ENCODE measurements around the gene ORAI2. TPM values are rescaled to one million over a fixed set of nuclear protein-coding genes. Genes with fewer than 3 reads are reported as not detected.

ORAI2 gene
- total RNA-seq, 1 experiment from 2014 or later, result 11.4 TPM

- no peaks in the 10 kb centered on the region for H3K4me1 Mint-ChIP-seq (ENCODE audit: low read depth, unreplicated experiment)
- TF ChIP-seq, protein P1, sequence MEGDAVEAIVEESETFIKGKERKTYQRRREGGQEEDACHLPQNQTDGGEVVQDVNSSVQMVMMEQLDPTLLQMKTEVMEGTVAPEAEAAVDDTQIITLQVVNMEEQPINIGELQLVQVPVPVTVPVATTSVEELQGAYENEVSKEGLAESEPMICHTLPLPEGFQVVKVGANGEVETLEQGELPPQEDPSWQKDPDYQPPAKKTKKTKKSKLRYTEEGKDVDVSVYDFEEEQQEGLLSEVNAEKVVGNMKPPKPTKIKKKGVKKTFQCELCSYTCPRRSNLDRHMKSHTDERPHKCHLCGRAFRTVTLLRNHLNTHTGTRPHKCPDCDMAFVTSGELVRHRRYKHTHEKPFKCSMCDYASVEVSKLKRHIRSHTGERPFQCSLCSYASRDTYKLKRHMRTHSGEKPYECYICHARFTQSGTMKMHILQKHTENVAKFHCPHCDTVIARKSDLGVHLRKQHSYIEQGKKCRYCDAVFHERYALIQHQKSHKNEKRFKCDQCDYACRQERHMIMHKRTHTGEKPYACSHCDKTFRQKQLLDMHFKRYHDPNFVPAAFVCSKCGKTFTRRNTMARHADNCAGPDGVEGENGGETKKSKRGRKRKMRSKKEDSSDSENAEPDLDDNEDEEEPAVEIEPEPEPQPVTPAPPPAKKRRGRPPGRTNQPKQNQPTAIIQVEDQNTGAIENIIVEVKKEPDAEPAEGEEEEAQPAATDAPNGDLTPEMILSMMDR (IDR thresholded peaks at IDR 0.05; ENCODE audit: unreplicated experiment), result no peak
- peaks cover 27% of the 10 kb centered on the region for H3K36me3 Mint-ChIP-seq (ENCODE audit: insufficient read depth, unreplicated experiment)
- H3K4me3 Mint-ChIP-seq (ENCODE audit: low read depth, unreplicated experiment), result no peak overlapping the region
- intact Hi-C loops (cut with micrococcal nuclease; ENCODE audit: unreplicated experiment), result no loop called here
- BruUV-seq (replicated peaks), result no TSS peak
- CTCF ChIA-PET, result interaction anchor here (0.6 kb wide), 1 partner anchor 706 kb away, joined by 4 read pairs; no protein-coding TSS in a partner anchor
- no peak for DNase-seq
- no peaks in the 10 kb centered on the region for H3K9me3 Mint-ChIP-seq (ENCODE audit: low read depth, unreplicated experiment)
- no peaks in the 10 kb centered on the region for H3K27me3 Mint-ChIP-seq (ENCODE audit: unreplicated experiment)
- H3K27ac Mint-ChIP-seq (ENCODE audit: unreplicated experiment), result no peak overlapping the region
Measured at GRCh38 chr7:102410123-102410522, 23.3 kb upstream of the ORAI2 start.

DNA sequence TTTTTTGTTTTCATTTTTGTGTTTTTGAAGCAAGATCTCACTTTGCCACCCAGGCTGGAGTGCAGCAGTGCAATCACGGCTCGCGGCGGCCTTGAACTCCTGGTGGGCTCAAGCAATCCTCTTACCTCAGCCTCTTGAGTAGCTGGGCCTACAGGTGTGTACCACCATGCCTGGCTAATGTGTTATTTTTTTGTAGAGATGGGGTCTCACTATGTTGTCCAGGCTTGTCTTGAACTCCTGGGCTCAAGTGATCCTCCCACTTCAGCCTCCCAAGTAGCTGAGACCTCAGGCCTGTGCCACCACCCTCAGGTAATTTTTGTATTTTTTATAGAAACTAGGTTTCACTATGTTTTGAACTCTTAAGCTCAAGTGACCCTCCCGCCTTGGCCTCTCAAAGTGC, 22.5 kb upstream of the ORAI2 start:
- intact Hi-C loops (cut with micrococcal nuclease; ENCODE audit: unreplicated experiment), result no loop called here
- H3K36me3 Mint-ChIP-seq (ENCODE audit: insufficient read depth, unreplicated experiment), result peaks cover 23% of the 10 kb centered on the region
- TF ChIP-seq, protein P1 (IDR thresholded peaks at IDR 0.05; ENCODE audit: unreplicated experiment), result no peak
- H3K9me3 Mint-ChIP-seq (ENCODE audit: low read depth, unreplicated experiment), result no peaks in the 10 kb centered on the region
- no peak overlapping the region for H3K27ac Mint-ChIP-seq (ENCODE audit: unreplicated experiment)
- H3K27me3 Mint-ChIP-seq (ENCODE audit: unreplicated experiment), result no peaks in the 10 kb centered on the region
- H3K4me3 Mint-ChIP-seq (ENCODE audit: low read depth, unreplicated experiment), result no peak overlapping the region
- no peak for DNase-seq
- BruUV-seq (replicated peaks), result no TSS peak
- CTCF ChIA-PET, result no interaction called here
- no peaks in the 10 kb centered on the region for H3K4me1 Mint-ChIP-seq (ENCODE audit: low read depth, unreplicated experiment)

DNA sequence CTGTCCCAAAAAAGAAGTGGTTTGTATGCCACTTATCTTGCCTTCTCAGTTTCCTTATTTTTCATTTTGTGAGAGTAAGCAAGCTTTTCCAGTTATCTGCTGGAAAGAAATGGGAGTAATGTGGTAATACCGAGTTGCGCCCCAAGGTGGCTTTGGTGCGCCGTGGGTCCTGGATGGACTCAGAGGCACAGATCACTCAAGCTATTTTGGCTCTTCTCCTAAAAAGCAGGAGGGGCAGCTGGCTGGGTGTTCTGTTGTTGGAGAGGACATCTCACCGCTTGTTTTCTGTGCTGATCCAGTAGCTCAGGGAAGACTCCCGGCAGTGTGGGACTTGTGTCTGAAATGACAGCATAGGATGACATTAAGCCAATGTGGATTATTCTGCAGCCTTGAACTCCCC, 20.8 kb upstream of the ORAI2 start:
- no peaks in the 10 kb centered on the region for H3K27me3 Mint-ChIP-seq (ENCODE audit: unreplicated experiment)
- intact Hi-C loops (cut with micrococcal nuclease; ENCODE audit: unreplicated experiment), result no loop called here
- TF ChIP-seq, protein P1 (IDR thresholded peaks at IDR 0.05; ENCODE audit: unreplicated experiment), result peak; percentile 31
- DNase-seq, result no peak
- H3K27ac Mint-ChIP-seq (ENCODE audit: unreplicated experiment), result no peak overlapping the region
- BruUV-seq (replicated peaks), result no TSS peak
- no peaks in the 10 kb centered on the region for H3K4me1 Mint-ChIP-seq (ENCODE audit: low read depth, unreplicated experiment)
- no peak overlapping the region for H3K4me3 Mint-ChIP-seq (ENCODE audit: low read depth, unreplicated experiment)
- no peaks in the 10 kb centered on the region for H3K9me3 Mint-ChIP-seq (ENCODE audit: low read depth, unreplicated experiment)
- CTCF ChIA-PET, result no interaction called here
- H3K36me3 Mint-ChIP-seq (ENCODE audit: insufficient read depth, unreplicated experiment), result peaks cover 30% of the 10 kb centered on the region

- BruUV-seq (replicated peaks), result no TSS peak
- no peak overlapping the region for H3K27ac Mint-ChIP-seq (ENCODE audit: unreplicated experiment)
- no peak overlapping the region for H3K4me3 Mint-ChIP-seq (ENCODE audit: low read depth, unreplicated experiment)
- no peaks in the 10 kb centered on the region for H3K27me3 Mint-ChIP-seq (ENCODE audit: unreplicated experiment)
- TF ChIP-seq, protein P1 (IDR thresholded peaks at IDR 0.05; ENCODE audit: unreplicated experiment), result no peak
- no peaks in the 10 kb centered on the region for H3K4me1 Mint-ChIP-seq (ENCODE audit: low read depth, unreplicated experiment)
- CTCF ChIA-PET, result no interaction called here
- intact Hi-C loops (cut with micrococcal nuclease; ENCODE audit: unreplicated experiment), result no loop called here
- DNase-seq, result no peak
- H3K36me3 Mint-ChIP-seq (ENCODE audit: insufficient read depth, unreplicated experiment), result peaks cover 34% of the 10 kb centered on the region
- no peaks in the 10 kb centered on the region for H3K9me3 Mint-ChIP-seq (ENCODE audit: low read depth, unreplicated experiment)
Measured at GRCh38 chr7:102413091-102413490, 20.3 kb upstream of the ORAI2 start.
